ENCODE data around the gene STAT5A.

DNA sequence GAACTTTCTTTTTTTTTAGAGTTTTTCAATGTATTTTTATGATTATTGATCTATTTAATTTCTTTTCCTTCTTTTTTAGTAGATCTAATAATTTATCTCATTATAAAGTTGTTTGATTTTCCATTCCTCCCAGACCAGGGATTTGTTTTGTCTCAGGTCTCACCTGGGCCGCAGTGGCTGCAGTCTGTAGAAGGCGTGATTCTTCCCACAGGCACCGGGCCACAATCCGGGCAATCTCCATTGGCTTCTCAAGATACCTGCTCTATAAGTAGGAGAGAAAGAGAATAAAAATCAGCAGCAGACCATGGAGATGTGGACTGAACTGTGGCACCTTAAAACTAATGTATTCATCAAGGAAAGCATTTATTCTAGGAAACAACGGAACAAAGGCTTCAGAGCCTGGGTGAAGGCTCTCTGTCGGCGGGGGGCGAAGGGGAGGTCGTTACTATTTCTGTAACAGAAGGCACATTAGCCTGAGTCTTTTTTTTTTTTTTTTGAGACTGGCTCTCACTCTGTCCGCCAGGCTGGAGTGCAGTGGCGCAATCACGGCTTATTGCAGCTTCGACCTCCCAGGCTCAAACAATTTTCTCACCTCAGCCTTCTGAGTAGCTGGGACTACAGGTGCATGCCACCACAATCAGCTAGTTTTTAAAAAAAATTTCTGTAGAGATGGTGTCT, 57.2 kb downstream of the STAT5A start:
- TF ChIP-seq, protein P1, sequence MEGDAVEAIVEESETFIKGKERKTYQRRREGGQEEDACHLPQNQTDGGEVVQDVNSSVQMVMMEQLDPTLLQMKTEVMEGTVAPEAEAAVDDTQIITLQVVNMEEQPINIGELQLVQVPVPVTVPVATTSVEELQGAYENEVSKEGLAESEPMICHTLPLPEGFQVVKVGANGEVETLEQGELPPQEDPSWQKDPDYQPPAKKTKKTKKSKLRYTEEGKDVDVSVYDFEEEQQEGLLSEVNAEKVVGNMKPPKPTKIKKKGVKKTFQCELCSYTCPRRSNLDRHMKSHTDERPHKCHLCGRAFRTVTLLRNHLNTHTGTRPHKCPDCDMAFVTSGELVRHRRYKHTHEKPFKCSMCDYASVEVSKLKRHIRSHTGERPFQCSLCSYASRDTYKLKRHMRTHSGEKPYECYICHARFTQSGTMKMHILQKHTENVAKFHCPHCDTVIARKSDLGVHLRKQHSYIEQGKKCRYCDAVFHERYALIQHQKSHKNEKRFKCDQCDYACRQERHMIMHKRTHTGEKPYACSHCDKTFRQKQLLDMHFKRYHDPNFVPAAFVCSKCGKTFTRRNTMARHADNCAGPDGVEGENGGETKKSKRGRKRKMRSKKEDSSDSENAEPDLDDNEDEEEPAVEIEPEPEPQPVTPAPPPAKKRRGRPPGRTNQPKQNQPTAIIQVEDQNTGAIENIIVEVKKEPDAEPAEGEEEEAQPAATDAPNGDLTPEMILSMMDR (tag by site-specific recombination; IDR thresholded peaks at IDR 0.05), result no peak
- no peak for TF ChIP-seq HOXA7 (CRISPR knock-in tag; IDR thresholded peaks at IDR 0.05; ENCODE audit: borderline replicate concordance)
- no peak for TF ChIP-seq ZNF292 (tag by site-specific recombination; IDR thresholded peaks at IDR 0.05; ENCODE audit: borderline replicate concordance, low read depth)
- TF ChIP-seq ZNF274 (IDR thresholded peaks at IDR 0.05; ENCODE audit: low read length), result no peak
- no peak for TF ChIP-seq ZNF274 (tag by site-specific recombination; IDR thresholded peaks at IDR 0.05; ENCODE audit: borderline replicate concordance)
